Parathyroid adenoma (tissue), 2 donors: ENCODE results near the gene MEIS1.
"Not testable (repeated sequence)": the region's sequence is repeated elsewhere in the genome, so short reads cannot be mapped to it uniquely, and the experiment has no call there.

Experiments used
- H2AFZ ChIP-seq: fragments of 300-600 bp; sonication (generic); one replicate; pipeline ENCODE4 v1.7.0; 2017; ENCODE audit warnings: antibody characterized with exemption, mild to moderate bottlenecking
- H3K27ac ChIP-seq: fragments of 300-600 bp; sonication (generic); one replicate; pipeline ENCODE4 v1.7.0; 2017
- H3K27me3 ChIP-seq: fragments of 300-600 bp; sonication (generic); one replicate; pipeline ENCODE4 v1.7.0; 2017; ENCODE audit warnings: low read length; ENCODE audit not compliant: control insufficient read depth, insufficient read depth
- H3K36me3 ChIP-seq: fragments of 300-600 bp; sonication (generic); one replicate; pipeline ENCODE4 v1.7.0; 2017; ENCODE audit warnings: low read length; ENCODE audit not compliant: control insufficient read depth, insufficient read depth
- H3K4me1 ChIP-seq: fragments of 300-600 bp; sonication (generic); one replicate; pipeline ENCODE4 v1.7.0; 2017; ENCODE audit warnings: control low read depth
- H3K4me2 ChIP-seq: fragments of 300-600 bp; sonication (generic); one replicate; pipeline ENCODE4 v1.7.0; 2017; ENCODE audit warnings: low read length
- H3K4me3 ChIP-seq: fragments of 300-600 bp; sonication (generic); one replicate; pipeline ENCODE4 v1.7.0; 2017; ENCODE audit warnings: low read depth, low read length
- H3K79me2 ChIP-seq: fragments of 300-600 bp; sonication (generic); one replicate; pipeline ENCODE4 v1.7.0; 2017; ENCODE audit warnings: control low read depth
- H3K9ac ChIP-seq: fragments of 300-600 bp; sonication (generic); one replicate; pipeline ENCODE4 v1.7.0; 2017; ENCODE audit warnings: mild to moderate bottlenecking
- H3K9me3 ChIP-seq: fragments of 300-600 bp; sonication (generic); one replicate; pipeline ENCODE4 v1.7.0; 2017; ENCODE audit warnings: low read length; ENCODE audit not compliant: control insufficient read depth
- TF ChIP-seq, protein P1 (sequence below): fragments of 300-600 bp; sonication (generic); IDR thresholded peaks from one replicate; pipeline ENCODE4 v1.7.0; 2017; ENCODE audit warnings: antibody characterized with exemption, mild to moderate bottlenecking
- donor health status: primary hyperparathyroidism.

The MEIS1 gene

DNA sequence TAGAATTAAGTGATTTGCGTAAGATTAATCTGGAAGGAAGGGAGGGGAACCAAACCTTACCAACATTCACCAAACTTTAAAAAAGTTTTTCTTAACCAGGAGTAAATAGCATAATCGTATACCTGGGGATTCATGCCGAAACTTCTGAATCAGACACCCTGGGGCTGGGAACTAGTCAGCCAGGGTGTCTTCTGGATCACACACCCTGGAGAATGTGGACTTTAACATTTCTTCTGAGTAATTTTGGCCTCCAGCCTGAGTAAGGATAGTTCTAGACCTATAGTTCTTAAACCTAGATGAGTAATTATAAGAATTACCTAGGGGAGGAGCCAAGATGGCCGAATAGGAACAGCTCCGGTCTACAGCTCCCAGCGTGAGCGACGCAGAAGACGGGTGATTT lies 44.1 kb upstream of the MEIS1 start:
- Histone ChIP-seq H3K4me1 (no peaks in the 10 kb centered on the region), H3K4me2 (no peak overlapping the region), H3K27me3 (no peaks in the 10 kb centered on the region), H3K4me3 (no peak overlapping the region), H3K9ac (no peak overlapping the region), H3K36me3 (no peaks in the 10 kb centered on the region), H3K79me2 (no peaks in the 10 kb centered on the region), H3K27ac (no peak overlapping the region), H2AFZ (no peak overlapping the region), H3K9me3 (no peaks in the 10 kb centered on the region)
- TF ChIP-seq, protein P1, sequence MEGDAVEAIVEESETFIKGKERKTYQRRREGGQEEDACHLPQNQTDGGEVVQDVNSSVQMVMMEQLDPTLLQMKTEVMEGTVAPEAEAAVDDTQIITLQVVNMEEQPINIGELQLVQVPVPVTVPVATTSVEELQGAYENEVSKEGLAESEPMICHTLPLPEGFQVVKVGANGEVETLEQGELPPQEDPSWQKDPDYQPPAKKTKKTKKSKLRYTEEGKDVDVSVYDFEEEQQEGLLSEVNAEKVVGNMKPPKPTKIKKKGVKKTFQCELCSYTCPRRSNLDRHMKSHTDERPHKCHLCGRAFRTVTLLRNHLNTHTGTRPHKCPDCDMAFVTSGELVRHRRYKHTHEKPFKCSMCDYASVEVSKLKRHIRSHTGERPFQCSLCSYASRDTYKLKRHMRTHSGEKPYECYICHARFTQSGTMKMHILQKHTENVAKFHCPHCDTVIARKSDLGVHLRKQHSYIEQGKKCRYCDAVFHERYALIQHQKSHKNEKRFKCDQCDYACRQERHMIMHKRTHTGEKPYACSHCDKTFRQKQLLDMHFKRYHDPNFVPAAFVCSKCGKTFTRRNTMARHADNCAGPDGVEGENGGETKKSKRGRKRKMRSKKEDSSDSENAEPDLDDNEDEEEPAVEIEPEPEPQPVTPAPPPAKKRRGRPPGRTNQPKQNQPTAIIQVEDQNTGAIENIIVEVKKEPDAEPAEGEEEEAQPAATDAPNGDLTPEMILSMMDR = no peak

DNA sequence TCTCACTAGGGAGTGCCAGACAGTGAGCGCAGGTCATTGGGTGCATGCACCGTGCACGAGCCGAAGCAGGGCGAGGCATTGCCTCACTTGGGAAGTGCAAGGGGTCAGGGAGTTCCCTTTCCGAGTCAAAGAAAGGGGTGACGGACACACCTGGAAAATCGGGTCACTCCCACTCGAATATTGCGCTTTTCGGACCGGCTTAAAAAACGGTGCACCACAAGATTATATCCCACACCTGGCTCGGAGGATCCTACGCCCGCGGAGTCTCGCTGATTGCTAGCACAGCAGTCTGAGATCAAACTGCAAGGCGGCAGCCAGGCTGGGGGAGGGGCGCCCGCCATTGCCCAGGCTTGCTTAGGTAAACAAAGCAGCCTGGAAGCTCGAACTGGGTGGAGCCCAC lies 43.7 kb upstream of the MEIS1 start:
- not testable (repeated sequence) for H2AFZ ChIP-seq, H3K27me3 ChIP-seq, H3K4me2 ChIP-seq, H3K27ac ChIP-seq, H3K4me1 ChIP-seq, H3K9ac ChIP-seq, H3K9me3 ChIP-seq, H3K79me2 ChIP-seq, H3K4me3 ChIP-seq, H3K36me3 ChIP-seq

DNA sequence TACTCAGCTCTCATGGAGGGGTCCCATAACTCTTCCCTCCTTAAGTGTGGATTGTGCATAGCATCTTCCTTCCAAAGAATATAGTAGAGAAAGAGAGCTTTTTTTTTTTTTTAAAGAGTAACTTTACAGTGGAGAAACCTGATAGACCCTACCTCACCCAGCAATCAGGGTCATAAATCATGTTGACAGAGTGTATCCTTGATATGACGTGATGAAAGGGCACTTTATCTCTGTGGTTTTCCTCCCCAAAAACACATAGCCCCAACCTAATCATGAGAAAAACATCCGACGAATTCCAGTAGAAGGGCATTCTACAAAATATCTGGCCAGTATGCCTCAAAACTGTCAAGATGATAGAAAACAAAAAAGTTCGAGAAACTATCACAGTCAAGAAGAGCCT lies 29.5 kb upstream of the MEIS1 start:
- no peaks in the 10 kb centered on the region for H3K9me3 ChIP-seq
- no peaks in the 10 kb centered on the region for H3K27me3 ChIP-seq
- H3K4me1 ChIP-seq = no peaks in the 10 kb centered on the region
- no peaks in the 10 kb centered on the region for H3K36me3 ChIP-seq
- no peak overlapping the region for H3K4me2 ChIP-seq
- H3K79me2 ChIP-seq = no peaks in the 10 kb centered on the region
- TF ChIP-seq, protein P1 = no peak
- no peak overlapping the region for H3K9ac ChIP-seq
- H3K4me3 ChIP-seq = no peak overlapping the region
- H2AFZ ChIP-seq = no peak overlapping the region
- H3K27ac ChIP-seq = no peak overlapping the region

DNA sequence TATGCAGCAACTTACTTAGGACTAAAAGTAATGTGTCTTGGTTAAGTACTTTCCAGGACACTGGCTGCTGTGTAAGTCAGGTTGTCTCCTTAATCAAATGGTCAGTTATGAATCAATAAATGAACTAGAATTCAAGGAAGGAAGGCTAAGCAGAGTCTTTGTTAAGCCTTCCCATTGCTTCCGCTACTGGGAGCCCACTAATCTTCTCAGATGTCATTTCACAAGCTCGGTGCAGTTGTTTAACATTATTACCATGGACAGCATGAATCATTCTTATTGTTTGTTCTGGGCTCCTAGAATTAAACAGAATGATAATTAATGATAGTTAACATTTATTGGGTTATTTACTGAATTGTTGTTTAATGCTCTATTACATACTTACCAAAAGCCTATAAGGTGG lies 26.0 kb upstream of the MEIS1 start:
- H3K36me3 ChIP-seq = no peaks in the 10 kb centered on the region
- H3K79me2 ChIP-seq = no peaks in the 10 kb centered on the region
- TF ChIP-seq, protein P1 = no peak
- no peaks in the 10 kb centered on the region for H3K27me3 ChIP-seq
- no peaks in the 10 kb centered on the region for H3K9me3 ChIP-seq
- no peak overlapping the region for H3K4me3 ChIP-seq
- no peak overlapping the region for H3K27ac ChIP-seq
- no peak overlapping the region for H3K4me2 ChIP-seq
- H2AFZ ChIP-seq = no peak overlapping the region
- H3K9ac ChIP-seq = no peak overlapping the region
- no peaks in the 10 kb centered on the region for H3K4me1 ChIP-seq

GRCh38 chr2:66412874-66413273 lies 22.1 kb upstream of the MEIS1 start:
- Histone ChIP-seq H3K27me3 (no peaks in the 10 kb centered on the region), H3K27ac (no peak overlapping the region), H3K4me3 (no peak overlapping the region), H3K4me1 (no peaks in the 10 kb centered on the region), H3K9ac (no peak overlapping the region), H3K79me2 (no peaks in the 10 kb centered on the region), H3K9me3 (no peaks in the 10 kb centered on the region), H2AFZ (no peak overlapping the region), H3K4me2 (no peak overlapping the region), H3K36me3 (no peaks in the 10 kb centered on the region)
- TF ChIP-seq, protein P1 = no peak
